ENCODE measurements around the gene SREBF1. TPM values are rescaled to one million over a fixed set of nuclear protein-coding genes. Genes with fewer than 3 reads are reported as not detected.

The SREBF1 gene
- total and polyA plus RNA-seq, 4 donors, result 68.4 to 134 (median 80.7) TPM

GRCh38 chr17:17836250-17836817 lies 452 bp downstream of the SREBF1 start:
- H3K4me3 ChIP-seq, result peak overlapping the region; percentile 74
- peaks cover 22 to 67% (median 45%) of the 10 kb centered on the region in 5 donors for H3K4me1 ChIP-seq (ENCODE audit: control insufficient read depth in 5 of 5, insufficient read depth in 5 of 5, low read length in 5 of 5)
- DNase-seq, result peak; percentile 97
- peak; percentile 66 for ATAC-seq (ENCODE audit: insufficient read depth, low FRiP score)
- H3K27ac ChIP-seq (ENCODE audit: low read depth in 1 of 2, low read length in 1 of 2), result peak overlapping the region; percentile 98 to 100
- H3K27me3 ChIP-seq (ENCODE audit: control insufficient read depth in 3 of 3, insufficient read depth in 3 of 3, low read length in 2 of 3), result no peaks in the 10 kb centered on the region
- WGBS, 2 donors, result 0% methylated on average over 55 to 69 of the region's 69 CpGs
- H3K36me3 ChIP-seq (ENCODE audit: control insufficient read depth in 4 of 4, insufficient read depth in 4 of 4, low read length in 4 of 4), result peaks cover 0 to 2% (median 0%) of the 10 kb centered on the region in 4 donors
- TF ChIP-seq CTCF (IDR thresholded peaks at IDR 0.05; ENCODE audit: control extremely low read depth, extremely low read depth), result no peak
- H3K9ac ChIP-seq (ENCODE audit: insufficient read depth in 1 of 2, low read length in 2 of 2), result peak overlapping the region; percentile 23 to 82
- H3K9me3 ChIP-seq (ENCODE audit: control insufficient read depth in 4 of 4, insufficient read depth in 3 of 4, low read length in 3 of 4), result no peaks in the 10 kb centered on the region

GRCh38 chr17:17835415-17836249 lies 1.2 kb downstream of the SREBF1 start:
- Histone ChIP-seq H3K4me3 (peak overlapping the region; percentile 74), H3K36me3 (ENCODE audit: control insufficient read depth in 4 of 4, insufficient read depth in 4 of 4, low read length in 4 of 4) (peaks cover 0 to 7% (median 0%) of the 10 kb centered on the region in 4 donors), H3K4me1 (ENCODE audit: control insufficient read depth in 5 of 5, insufficient read depth in 5 of 5, low read length in 5 of 5) (peaks cover 17 to 67% (median 45%) of the 10 kb centered on the region in 5 donors), H3K27ac (ENCODE audit: low read depth in 1 of 2, low read length in 1 of 2) (peak overlapping the region; percentile 71 to 72), H3K9ac (ENCODE audit: insufficient read depth in 1 of 2, low read length in 2 of 2) (peak overlapping the region; percentile 2 to 27), H3K9me3 (ENCODE audit: control insufficient read depth in 4 of 4, insufficient read depth in 3 of 4, low read length in 3 of 4) (no peaks in the 10 kb centered on the region), H3K27me3 (ENCODE audit: control insufficient read depth in 3 of 3, insufficient read depth in 3 of 3, low read length in 2 of 3) (no peaks in the 10 kb centered on the region)
- 28 to 36% methylated on average over 25 of the region's 25 CpGs for WGBS, 2 donors
- TF ChIP-seq CTCF (IDR thresholded peaks at IDR 0.05; ENCODE audit: control extremely low read depth, extremely low read depth), result no peak
- DNase-seq (no peak), ATAC-seq (ENCODE audit: insufficient read depth, low FRiP score) (no peak)

- peaks cover 17 to 63% (median 45%) of the 10 kb centered on the region in 5 donors for H3K4me1 ChIP-seq (ENCODE audit: control insufficient read depth in 5 of 5, insufficient read depth in 5 of 5, low read length in 5 of 5)
- H3K27ac ChIP-seq (ENCODE audit: low read depth in 1 of 2, low read length in 1 of 2), result peak overlapping the region in 1 of 2 donors; percentile 71
Observed at GRCh38 chr17:17834974-17835373, 1.8 kb downstream of the SREBF1 start.

More at GRCh38 chr17:17834974-17835373, 1.8 kb downstream of the SREBF1 start:
- no peak overlapping the region for H3K9ac ChIP-seq (ENCODE audit: insufficient read depth in 1 of 2, low read length in 2 of 2)
- no peak for TF ChIP-seq CTCF (IDR thresholded peaks at IDR 0.05; ENCODE audit: control extremely low read depth, extremely low read depth)
- no peak for DNase-seq
- H3K9me3 ChIP-seq (ENCODE audit: control insufficient read depth in 4 of 4, insufficient read depth in 3 of 4, low read length in 3 of 4), result no peaks in the 10 kb centered on the region
- no peak overlapping the region for H3K4me3 ChIP-seq
- no peak for ATAC-seq (ENCODE audit: insufficient read depth, low FRiP score)
- WGBS, 2 donors, result 78 to 82% methylated on average over 4 of the region's 4 CpGs
- H3K36me3 ChIP-seq (ENCODE audit: control insufficient read depth in 4 of 4, insufficient read depth in 4 of 4, low read length in 4 of 4), result peaks cover 0 to 10% (median 0%) of the 10 kb centered on the region in 4 donors
- no peaks in the 10 kb centered on the region for H3K27me3 ChIP-seq (ENCODE audit: control insufficient read depth in 3 of 3, insufficient read depth in 3 of 3, low read length in 2 of 3)

Data from lung (tissue), 12 donors.